ENCODE results near the gene UXS1. TPM values are rescaled to one million over a fixed set of nuclear protein-coding genes. Genes with fewer than 3 reads are reported as not detected.

The UXS1 gene
- total RNA-seq, 1 experiment from 2014 or later: 49.1 TPM

- intact Hi-C loops (cut with micrococcal nuclease): no loop called here
- no peak for ATAC-seq
Measured at GRCh38 chr2:106065268-106065982, 128.7 kb downstream of the UXS1 start.

GRCh38 chr2:106063181-106063580, 130.9 kb downstream of the UXS1 start:
- ATAC-seq: no peak
- no peak overlapping the region for H3K27ac ChIP-seq (ENCODE audit: low read length)
- POLR2A ChIA-PET (ENCODE audit: unreplicated experiment): no interaction called here
- no peak overlapping the region for H3K9ac ChIP-seq (ENCODE audit: low read length)
- H3K4me3 ChIP-seq (ENCODE audit: low read length): no peak overlapping the region
- no peaks in the 10 kb centered on the region; the same call in 1 of the 2 replicates for H3K27me3 ChIP-seq (ENCODE audit: low read length)
- BruUV-seq (replicated peaks): no TSS peak
- H3K36me3 ChIP-seq (ENCODE audit: low read depth, low read length): no peaks in the 10 kb centered on the region
- TF ChIP-seq EZH2phosphoT487 (IDR thresholded peaks at IDR 0.05; ENCODE audit: borderline replicate concordance, low read length) (no peak), EZH2 (IDR thresholded peaks at IDR 0.05; ENCODE audit: low read length, unreplicated experiment) (no peak), CTCF (conservative IDR thresholded peaks at IDR 0.05; ENCODE audit: low read depth, low read length) (no peak)
- H2AFZ ChIP-seq (ENCODE audit: low read length): no peak overlapping the region
- no peaks in the 10 kb centered on the region for H3K9me2 ChIP-seq (replicated peaks; ENCODE audit: low read length)
- CTCF ChIA-PET: no interaction called here
- intact Hi-C loops (cut with micrococcal nuclease): no loop called here
- no peaks in the 10 kb centered on the region for H3K79me2 ChIP-seq (ENCODE audit: low read length)
- H3F3A ChIP-seq (ENCODE audit: low read length, unreplicated experiment): no peaks in the 10 kb centered on the region
- H3K4me2 ChIP-seq (ENCODE audit: low read length): no peak overlapping the region
- no peaks in the 10 kb centered on the region for H3K4me1 ChIP-seq (ENCODE audit: insufficient read depth, low read length)
- H4K20me1 ChIP-seq (ENCODE audit: low read length): no peaks in the 10 kb centered on the region
- DNase-seq: no peak
- no peaks in the 10 kb centered on the region for H3K9me3 ChIP-seq (ENCODE audit: low read length)

More at GRCh38 chr2:106065268-106065982, 128.7 kb downstream of the UXS1 start:
- Histone ChIP-seq H3K4me3 (ENCODE audit: low read length) (no peak overlapping the region), H4K20me1 (ENCODE audit: low read length) (no peaks in the 10 kb centered on the region), H3K4me2 (ENCODE audit: low read length) (no peak overlapping the region), H3K27ac (ENCODE audit: low read length) (no peak overlapping the region), H3K4me1 (ENCODE audit: insufficient read depth, low read length) (no peaks in the 10 kb centered on the region), H3K9me3 (ENCODE audit: low read length) (no peaks in the 10 kb centered on the region), H3K36me3 (ENCODE audit: low read depth, low read length) (no peaks in the 10 kb centered on the region), H3K27me3 (ENCODE audit: low read length) (peaks cover 11% of the 10 kb centered on the region; the same call in 1 of the 2 replicates), H3F3A (ENCODE audit: low read length, unreplicated experiment) (no peaks in the 10 kb centered on the region), H3K9ac (ENCODE audit: low read length) (no peak overlapping the region), H3K79me2 (ENCODE audit: low read length) (no peaks in the 10 kb centered on the region), H2AFZ (ENCODE audit: low read length) (no peak overlapping the region), H3K9me2 (replicated peaks; ENCODE audit: low read length) (no peaks in the 10 kb centered on the region)
- ChIA-PET POLR2A (ENCODE audit: unreplicated experiment) (no interaction called here), CTCF (no interaction called here)
- no TSS peak for BruUV-seq (replicated peaks)
- no peak for DNase-seq
- TF ChIP-seq CTCF (conservative IDR thresholded peaks at IDR 0.05; ENCODE audit: low read depth, low read length): no peak
- no peak for TF ChIP-seq EZH2 (IDR thresholded peaks at IDR 0.05; ENCODE audit: low read length, unreplicated experiment)
- no peak for TF ChIP-seq EZH2phosphoT487 (IDR thresholded peaks at IDR 0.05; ENCODE audit: borderline replicate concordance, low read length)

GRCh38 chr2:106062627-106063026, 131.5 kb downstream of the UXS1 start:
- CTCF ChIA-PET: no interaction called here
- Histone ChIP-seq H4K20me1 (ENCODE audit: low read length) (no peaks in the 10 kb centered on the region), H3K36me3 (ENCODE audit: low read depth, low read length) (no peaks in the 10 kb centered on the region), H3K9me2 (replicated peaks; ENCODE audit: low read length) (no peaks in the 10 kb centered on the region), H3K9ac (ENCODE audit: low read length) (no peak overlapping the region), H3K9me3 (ENCODE audit: low read length) (no peaks in the 10 kb centered on the region), H3K4me3 (ENCODE audit: low read length) (no peak overlapping the region), H3K27me3 (ENCODE audit: low read length) (no peaks in the 10 kb centered on the region; the same call in 1 of the 2 replicates), H3F3A (ENCODE audit: low read length, unreplicated experiment) (no peaks in the 10 kb centered on the region), H3K4me1 (ENCODE audit: insufficient read depth, low read length) (peaks cover 1% of the 10 kb centered on the region), H3K4me2 (ENCODE audit: low read length) (no peak overlapping the region), H2AFZ (ENCODE audit: low read length) (no peak overlapping the region), H3K79me2 (ENCODE audit: low read length) (no peaks in the 10 kb centered on the region), H3K27ac (ENCODE audit: low read length) (no peak overlapping the region)
- TF ChIP-seq EZH2 (IDR thresholded peaks at IDR 0.05; ENCODE audit: low read length, unreplicated experiment): no peak
- TF ChIP-seq EZH2phosphoT487 (IDR thresholded peaks at IDR 0.05; ENCODE audit: borderline replicate concordance, low read length): no peak
- TF ChIP-seq CTCF (conservative IDR thresholded peaks at IDR 0.05; ENCODE audit: low read depth, low read length): no peak
- POLR2A ChIA-PET (ENCODE audit: unreplicated experiment): no interaction called here
- BruUV-seq (replicated peaks): no TSS peak
- no peak for ATAC-seq
- intact Hi-C loops (cut with micrococcal nuclease): no loop called here
- DNase-seq: no peak
